Subcutaneous abdominal adipose tissue (tissue), 5 donors: ENCODE measurements around the gene ADAMTSL5.

Experiments used
- H3K27ac ChIP-seq: one replicate; pipeline ENCODE4 v1.7.0; 2013; ENCODE audit warnings: low read depth, mild to moderate bottlenecking, inconsistent platforms, low read length, moderate library complexity
- H3K27me3 ChIP-seq, 5 donors: one replicate each; pipeline ENCODE4 v1.7.0; 2013; ENCODE audit warnings: low read length in 5 of 5, inconsistent platforms in 1 of 5; ENCODE audit not compliant: control insufficient read depth in 5 of 5, insufficient read depth in 4 of 5
- H3K36me3 ChIP-seq, 5 donors: one replicate each; pipeline ENCODE4 v1.7.0; 2013; ENCODE audit warnings: low read length in 5 of 5; ENCODE audit not compliant: control insufficient read depth in 5 of 5, insufficient read depth in 5 of 5
- H3K4me1 ChIP-seq, 5 donors: one replicate each; pipeline ENCODE4 v1.7.0; 2013; ENCODE audit warnings: low read length in 5 of 5, mild to moderate bottlenecking in 3 of 5, moderate library complexity in 1 of 5; ENCODE audit not compliant: control insufficient read depth in 5 of 5, insufficient read depth in 5 of 5
- H3K4me3 ChIP-seq, 5 donors: one replicate each; pipeline ENCODE4 v1.7.0; 2013; ENCODE audit warnings: low read length in 5 of 5, low read depth in 1 of 5
- H3K9ac ChIP-seq, 5 donors: one replicate each; pipeline ENCODE4 v1.7.0; 2013; ENCODE audit warnings: low read length in 5 of 5, mild to moderate bottlenecking in 4 of 5, moderate library complexity in 3 of 5
- H3K9me3 ChIP-seq, 5 donors: one replicate each; pipeline ENCODE4 v1.7.0; 2013; ENCODE audit warnings: low read length in 5 of 5; ENCODE audit not compliant: control insufficient read depth in 5 of 5
- donor health status: healthy.
- donor health status: healthy.
- donor health status: healthy.
- donor health status: healthy.
- donor health status: healthy.

The ADAMTSL5 gene

DNA sequence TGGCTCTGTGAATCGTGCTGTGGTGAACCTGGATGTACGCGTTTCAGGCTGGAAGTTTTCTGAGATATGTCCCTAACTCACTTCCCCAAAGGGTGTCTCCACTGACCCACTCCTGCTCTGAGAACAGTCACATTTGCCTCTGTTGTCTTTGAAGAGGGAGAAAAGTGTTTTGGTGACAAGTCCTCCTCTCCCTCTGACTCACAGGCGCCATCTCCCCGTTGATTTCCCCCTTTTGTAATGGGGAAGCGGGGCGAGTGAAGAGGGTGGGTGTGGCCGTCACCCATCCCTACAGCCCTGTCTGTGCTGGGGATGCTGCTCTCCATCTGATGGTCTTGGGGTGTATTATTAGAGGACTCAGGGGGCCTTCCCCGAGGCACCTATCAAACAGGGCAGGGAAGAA lies 53.3 kb downstream of the ADAMTSL5 start:
- peaks cover 0 to 17% (median 7%) of the 10 kb centered on the region in 5 donors for H3K36me3 ChIP-seq
- H3K27me3 ChIP-seq, result peaks cover 19 to 29% (median 27%) of the 10 kb centered on the region in 5 donors
- no peak overlapping the region for H3K27ac ChIP-seq
- H3K9ac ChIP-seq, result no peak overlapping the region
- peaks cover 0 to 17% (median 13%) of the 10 kb centered on the region in 5 donors for H3K4me1 ChIP-seq
- no peak overlapping the region for H3K4me3 ChIP-seq
- H3K9me3 ChIP-seq, result no peaks in the 10 kb centered on the region

DNA sequence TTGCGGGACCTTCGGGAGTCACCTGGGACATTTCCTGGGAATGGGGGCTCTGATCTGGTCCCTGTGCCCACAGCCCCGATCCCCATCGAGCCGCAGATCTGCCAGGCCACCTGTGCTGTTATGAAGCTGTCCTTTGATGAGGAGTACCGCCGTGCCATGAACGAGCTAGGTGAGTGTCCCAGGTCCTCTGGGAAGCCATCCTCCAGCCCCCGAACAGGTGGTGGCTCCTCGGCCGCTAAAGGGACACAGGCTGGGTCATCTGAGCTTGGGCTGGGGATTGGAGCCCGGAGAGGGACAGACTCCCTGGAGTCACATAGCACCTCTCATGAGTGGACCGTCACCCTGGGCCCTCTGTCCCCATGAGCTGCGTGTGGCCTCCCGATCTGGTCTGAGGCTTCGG lies 54.9 kb downstream of the ADAMTSL5 start:
- Histone ChIP-seq H3K27me3 (peaks cover 22 to 36% (median 30%) of the 10 kb centered on the region in 5 donors), H3K36me3 (peaks cover 0 to 17% (median 7%) of the 10 kb centered on the region in 5 donors), H3K9ac (no peak overlapping the region), H3K4me3 (no peak overlapping the region), H3K9me3 (no peaks in the 10 kb centered on the region), H3K27ac (no peak overlapping the region), H3K4me1 (peaks cover 5 to 29% (median 27%) of the 10 kb centered on the region in 5 donors)

DNA sequence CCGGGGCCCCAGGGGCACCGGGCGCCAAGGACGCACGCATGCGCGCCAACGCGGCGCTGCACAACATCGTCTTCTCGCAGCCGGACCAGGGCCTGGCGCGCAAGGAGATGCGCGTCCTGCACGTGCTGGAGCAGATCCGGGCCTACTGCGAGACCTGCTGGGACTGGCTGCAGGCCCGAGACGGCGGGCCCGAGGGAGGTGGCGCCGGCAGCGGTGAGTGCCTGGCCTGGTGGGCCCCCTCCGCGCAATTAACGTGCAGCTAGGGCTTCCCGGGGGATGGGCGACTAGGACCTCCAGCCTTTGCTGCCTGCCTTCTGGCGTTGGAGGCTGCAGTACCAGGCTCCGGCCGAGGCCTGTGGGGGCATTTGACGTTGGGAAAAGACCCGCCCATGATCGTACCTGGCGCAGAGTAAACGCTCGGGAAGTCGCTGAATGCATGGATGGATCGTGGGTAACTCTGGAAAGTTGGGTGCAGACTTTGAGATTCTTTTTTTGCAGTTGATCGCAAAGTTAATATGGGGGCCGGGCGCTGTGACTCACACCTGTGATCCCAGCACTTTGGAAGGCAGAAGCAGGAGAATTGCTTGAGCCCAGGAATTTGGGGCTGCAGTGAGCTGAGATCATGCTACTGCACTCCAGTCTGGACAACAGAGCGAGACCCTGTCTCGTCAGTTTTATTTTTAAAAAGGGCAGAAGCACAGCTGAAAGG lies 55.6 kb downstream of the ADAMTSL5 start:
- peaks cover 30 to 43% (median 38%) of the 10 kb centered on the region in 5 donors for H3K27me3 ChIP-seq
- no peak overlapping the region for H3K9ac ChIP-seq
- H3K9me3 ChIP-seq, result no peaks in the 10 kb centered on the region
- H3K4me1 ChIP-seq, result peaks cover 5 to 32% (median 29%) of the 10 kb centered on the region in 5 donors
- no peak overlapping the region for H3K4me3 ChIP-seq
- peaks cover 0 to 17% (median 7%) of the 10 kb centered on the region in 5 donors for H3K36me3 ChIP-seq
- no peak overlapping the region for H3K27ac ChIP-seq

DNA sequence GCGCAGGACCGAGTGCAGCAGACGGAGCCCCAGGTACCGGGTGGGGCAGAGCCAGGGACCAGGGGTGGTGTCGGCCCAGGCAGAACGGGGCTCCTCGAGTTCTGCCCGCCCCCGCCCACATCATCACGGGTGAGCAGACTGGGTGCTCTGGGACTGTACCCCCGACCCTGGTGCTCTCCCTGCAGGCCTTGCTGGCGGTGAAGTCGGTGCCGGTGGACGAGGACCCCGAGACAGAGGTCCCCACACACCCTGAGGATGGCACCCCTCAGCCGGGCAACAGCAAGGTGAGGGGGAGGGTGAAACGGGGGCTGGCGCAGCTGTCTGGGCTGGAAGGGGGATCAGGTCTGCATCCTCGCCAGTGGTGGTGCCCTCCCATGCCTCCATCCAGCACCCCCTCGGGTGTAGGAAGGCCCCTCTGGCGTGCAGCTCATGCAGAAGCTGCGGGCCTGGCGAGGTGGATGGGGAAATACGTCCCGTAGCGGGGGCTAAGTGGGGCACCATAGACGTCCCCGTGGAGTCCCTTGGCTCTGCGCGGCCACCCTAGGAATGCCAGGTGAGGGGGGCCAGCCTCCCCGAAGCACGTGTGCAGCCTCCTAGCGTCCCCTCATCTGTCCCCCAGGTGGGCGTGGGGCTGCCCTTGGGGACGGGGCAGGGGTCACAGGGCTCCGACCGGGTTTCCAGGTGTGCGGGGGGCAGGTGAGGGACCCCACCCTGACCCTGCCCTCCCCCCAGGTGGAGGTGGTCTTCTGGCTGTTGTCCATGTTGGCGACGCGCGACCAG lies 56.5 kb downstream of the ADAMTSL5 start:
- Histone ChIP-seq H3K27ac (no peak overlapping the region), H3K4me3 (no peak overlapping the region), H3K27me3 (peaks cover 30 to 50% (median 46%) of the 10 kb centered on the region in 5 donors), H3K36me3 (peaks cover 0 to 16% (median 7%) of the 10 kb centered on the region in 5 donors), H3K9me3 (no peaks in the 10 kb centered on the region), H3K4me1 (peaks cover 5 to 32% (median 29%) of the 10 kb centered on the region in 5 donors), H3K9ac (no peak overlapping the region)

DNA sequence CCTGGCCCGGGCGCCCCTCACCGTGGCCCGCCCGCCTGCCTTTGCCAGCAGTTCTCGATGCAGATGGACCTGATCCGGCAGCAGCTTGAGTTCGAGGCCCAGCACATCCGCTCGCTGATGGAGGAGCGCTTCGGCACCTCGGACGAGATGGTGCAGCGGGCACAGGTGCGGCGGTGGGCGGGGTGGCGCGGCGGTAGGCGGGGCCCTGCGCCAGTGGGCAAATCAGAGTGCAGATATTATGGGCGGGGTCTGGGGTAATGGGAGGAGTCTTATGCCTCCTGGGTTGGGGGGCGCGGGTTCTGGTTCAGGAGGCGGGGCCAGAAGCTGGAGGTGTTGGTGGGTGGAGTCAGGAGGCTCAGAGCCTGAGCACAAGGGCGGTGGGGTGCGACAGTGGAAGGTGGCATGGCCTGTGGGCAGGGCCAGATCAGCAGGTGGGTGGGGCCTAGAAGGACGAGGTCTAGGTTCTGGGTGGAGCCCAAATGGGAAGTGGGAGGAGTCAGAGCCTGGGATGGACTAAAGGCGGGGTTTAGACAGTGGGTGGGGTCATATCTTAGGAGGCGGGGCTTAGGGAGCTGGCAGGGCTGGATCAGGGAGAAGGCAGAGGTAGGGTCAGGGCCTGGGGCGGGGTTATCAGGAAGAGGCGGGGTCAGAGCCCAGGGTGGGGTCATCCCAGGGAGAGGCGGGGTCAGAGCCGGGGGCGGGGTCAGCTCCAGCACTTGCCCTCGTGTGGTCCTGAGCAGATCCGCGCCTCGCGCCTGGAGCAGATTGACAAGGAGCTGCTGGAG lies 57.3 kb downstream of the ADAMTSL5 start:
- H3K27ac ChIP-seq, result no peak overlapping the region

More for the DNA sequence above, 57.3 kb downstream of the ADAMTSL5 start:
- Histone ChIP-seq H3K9me3 (no peaks in the 10 kb centered on the region), H3K4me1 (peaks cover 5 to 32% (median 29%) of the 10 kb centered on the region in 5 donors), H3K4me3 (no peak overlapping the region), H3K9ac (no peak overlapping the region), H3K36me3 (peaks cover 0 to 8% (median 2%) of the 10 kb centered on the region in 5 donors), H3K27me3 (peaks cover 38 to 57% (median 54%) of the 10 kb centered on the region in 5 donors)
